ENCODE data around the gene CD3E. TPM values are rescaled to one million over a fixed set of nuclear protein-coding genes. Genes with fewer than 3 reads are reported as not detected.
A peak's percentile ranks its signal among the peaks of the same experiment; 100 is the strongest.
"Not testable (repeated sequence)": the region's sequence is repeated elsewhere in the genome, so short reads cannot be mapped to it uniquely, and the experiment has no call there.

CD3E gene
- total RNA-seq, 2 donors from 2014 or later: 1.6 to 3.7 TPM

- ATAC-seq (no peak), DNase-seq (no peak)
- intact Hi-C loops (cut with DNase I): no loop called here
These were observed 18.0 kb upstream of the CD3E start for GRCh38 chr11:118286545-118286944.

- DNase-seq (no peak), ATAC-seq (no peak)
- intact Hi-C loops (cut with DNase I): no loop called here
These were observed 17.5 kb upstream of the CD3E start for GRCh38 chr11:118287006-118287405.

GRCh38 chr11:118289401-118289800 is 15.1 kb upstream of the CD3E start:
- DNase-seq (no peak), ATAC-seq (no peak)
- intact Hi-C loops (cut with DNase I): no loop called here

GRCh38 chr11:118290923-118291322 is 13.6 kb upstream of the CD3E start:
- ATAC-seq: peak; percentile 80
- no peak for DNase-seq
- intact Hi-C loops (cut with DNase I): loop anchor here (1.0 to 10.0 kb wide), 4 partner anchors 92 to 146 kb away; no protein-coding TSS in a partner anchor

- intact Hi-C loops (cut with DNase I): loop anchor here (1.0 to 10.0 kb wide), 4 partner anchors 93 to 146 kb away; no protein-coding TSS in a partner anchor
- ATAC-seq (no peak), DNase-seq (no peak)
These were observed 12.9 kb upstream of the CD3E start for GRCh38 chr11:118291477-118292135.

- DNase-seq (no peak), ATAC-seq (no peak)
- intact Hi-C loops (cut with DNase I): loop anchor here in 1 of 2 donors (5.0 to 10.0 kb wide), 2 partner anchors 99 to 147 kb away; no protein-coding TSS in a partner anchor
These were observed 10.5 kb upstream of the CD3E start for GRCh38 chr11:118294053-118294452.

GRCh38 chr11:118295199-118295598 is 9.3 kb upstream of the CD3E start:
- no peak for DNase-seq
- intact Hi-C loops (cut with DNase I): loop anchor here in 1 of 2 donors (10.0 kb wide), 1 partner anchor 100 kb away; no protein-coding TSS in a partner anchor
- ATAC-seq: no peak

- DNase-seq: no peak
- ATAC-seq: peak in 1 of 2 donors; percentile 37
- intact Hi-C loops (cut with DNase I): loop anchor here (2.0 to 10.0 kb wide), 2 partner anchors 101 to 193 kb away; no protein-coding TSS in a partner anchor
These were observed 8.6 kb upstream of the CD3E start for GRCh38 chr11:118295815-118296454.

GRCh38 chr11:118301600-118302195 is 2.8 kb upstream of the CD3E start:
- intact Hi-C loops (cut with DNase I): no loop called here
- no peak for ATAC-seq
- no peak for DNase-seq

- ATAC-seq (no peak), DNase-seq (no peak)
- intact Hi-C loops (cut with DNase I): no loop called here
These were observed 333 bp upstream of the CD3E start for GRCh38 chr11:118304227-118304567.

GRCh38 chr11:118305726-118306125 is 1.2 kb downstream of the CD3E start:
- no peak for ATAC-seq
- intact Hi-C loops (cut with DNase I): no loop called here
- DNase-seq: no peak

GRCh38 chr11:118306556-118306955 is 2.0 kb downstream of the CD3E start:
- intact Hi-C loops (cut with DNase I): no loop called here
- no peak for ATAC-seq

GRCh38 chr11:118308995-118309528 is 4.5 kb downstream of the CD3E start:
- intact Hi-C loops (cut with DNase I); ATAC-seq; DNase-seq: not testable (repeated sequence)

More at GRCh38 chr11:118306556-118306955, 2.0 kb downstream of the CD3E start:
- no peak for DNase-seq

- no peak for ATAC-seq
- intact Hi-C loops (cut with DNase I): no loop called here
- no peak for DNase-seq
These were observed 5.7 kb downstream of the CD3E start for GRCh38 chr11:118310271-118310670.

- intact Hi-C loops (cut with DNase I): no loop called here
- DNase-seq: no peak
- no peak for ATAC-seq
These were observed 6.4 kb downstream of the CD3E start for GRCh38 chr11:118310781-118311485.

GRCh38 chr11:118311518-118311917 is 7.0 kb downstream of the CD3E start:
- intact Hi-C loops (cut with DNase I): no loop called here
- ATAC-seq (no peak), DNase-seq (no peak)

GRCh38 chr11:118312328-118312727 is 7.8 kb downstream of the CD3E start:
- no peak for ATAC-seq
- intact Hi-C loops (cut with DNase I): no loop called here
- DNase-seq: no peak

- DNase-seq: no peak
- no peak for ATAC-seq
- intact Hi-C loops (cut with DNase I): no loop called here
These were observed 8.7 kb downstream of the CD3E start for GRCh38 chr11:118313242-118313641.

- DNase-seq: no peak
- intact Hi-C loops (cut with DNase I): no loop called here
- no peak for ATAC-seq
These were observed 10.5 kb downstream of the CD3E start for GRCh38 chr11:118314988-118315411.

Data from left cardiac atrium (tissue), 4 donors.